Measurements from ENCODE around the gene NFS1. TPM values are rescaled to one million over a fixed set of nuclear protein-coding genes. Genes with fewer than 3 reads are reported as not detected.

The NFS1 gene
- total and polyA plus RNA-seq, 2 of the 8 experiments (the other 6 are each of a cell fraction or from before 2014, with no cell fraction given): 26.1 to 38.8 TPM

DNA sequence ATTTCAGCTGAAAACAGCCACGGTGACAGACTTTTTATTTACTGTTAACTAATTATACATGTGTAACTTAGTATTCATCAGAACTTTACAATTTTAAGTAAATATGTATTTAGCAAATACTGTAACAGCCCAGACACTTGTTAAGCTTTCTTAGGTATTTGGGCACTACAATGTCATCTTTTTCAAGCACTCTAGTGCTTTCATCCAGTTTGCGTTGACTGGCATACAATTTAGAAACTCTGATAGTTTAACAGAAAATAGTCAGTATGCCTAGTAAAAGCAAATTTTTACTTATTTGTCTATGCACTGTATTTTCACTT, 32.3 kb upstream of the NFS1 start (continued):
- TF ChIP-seq, protein P1, sequence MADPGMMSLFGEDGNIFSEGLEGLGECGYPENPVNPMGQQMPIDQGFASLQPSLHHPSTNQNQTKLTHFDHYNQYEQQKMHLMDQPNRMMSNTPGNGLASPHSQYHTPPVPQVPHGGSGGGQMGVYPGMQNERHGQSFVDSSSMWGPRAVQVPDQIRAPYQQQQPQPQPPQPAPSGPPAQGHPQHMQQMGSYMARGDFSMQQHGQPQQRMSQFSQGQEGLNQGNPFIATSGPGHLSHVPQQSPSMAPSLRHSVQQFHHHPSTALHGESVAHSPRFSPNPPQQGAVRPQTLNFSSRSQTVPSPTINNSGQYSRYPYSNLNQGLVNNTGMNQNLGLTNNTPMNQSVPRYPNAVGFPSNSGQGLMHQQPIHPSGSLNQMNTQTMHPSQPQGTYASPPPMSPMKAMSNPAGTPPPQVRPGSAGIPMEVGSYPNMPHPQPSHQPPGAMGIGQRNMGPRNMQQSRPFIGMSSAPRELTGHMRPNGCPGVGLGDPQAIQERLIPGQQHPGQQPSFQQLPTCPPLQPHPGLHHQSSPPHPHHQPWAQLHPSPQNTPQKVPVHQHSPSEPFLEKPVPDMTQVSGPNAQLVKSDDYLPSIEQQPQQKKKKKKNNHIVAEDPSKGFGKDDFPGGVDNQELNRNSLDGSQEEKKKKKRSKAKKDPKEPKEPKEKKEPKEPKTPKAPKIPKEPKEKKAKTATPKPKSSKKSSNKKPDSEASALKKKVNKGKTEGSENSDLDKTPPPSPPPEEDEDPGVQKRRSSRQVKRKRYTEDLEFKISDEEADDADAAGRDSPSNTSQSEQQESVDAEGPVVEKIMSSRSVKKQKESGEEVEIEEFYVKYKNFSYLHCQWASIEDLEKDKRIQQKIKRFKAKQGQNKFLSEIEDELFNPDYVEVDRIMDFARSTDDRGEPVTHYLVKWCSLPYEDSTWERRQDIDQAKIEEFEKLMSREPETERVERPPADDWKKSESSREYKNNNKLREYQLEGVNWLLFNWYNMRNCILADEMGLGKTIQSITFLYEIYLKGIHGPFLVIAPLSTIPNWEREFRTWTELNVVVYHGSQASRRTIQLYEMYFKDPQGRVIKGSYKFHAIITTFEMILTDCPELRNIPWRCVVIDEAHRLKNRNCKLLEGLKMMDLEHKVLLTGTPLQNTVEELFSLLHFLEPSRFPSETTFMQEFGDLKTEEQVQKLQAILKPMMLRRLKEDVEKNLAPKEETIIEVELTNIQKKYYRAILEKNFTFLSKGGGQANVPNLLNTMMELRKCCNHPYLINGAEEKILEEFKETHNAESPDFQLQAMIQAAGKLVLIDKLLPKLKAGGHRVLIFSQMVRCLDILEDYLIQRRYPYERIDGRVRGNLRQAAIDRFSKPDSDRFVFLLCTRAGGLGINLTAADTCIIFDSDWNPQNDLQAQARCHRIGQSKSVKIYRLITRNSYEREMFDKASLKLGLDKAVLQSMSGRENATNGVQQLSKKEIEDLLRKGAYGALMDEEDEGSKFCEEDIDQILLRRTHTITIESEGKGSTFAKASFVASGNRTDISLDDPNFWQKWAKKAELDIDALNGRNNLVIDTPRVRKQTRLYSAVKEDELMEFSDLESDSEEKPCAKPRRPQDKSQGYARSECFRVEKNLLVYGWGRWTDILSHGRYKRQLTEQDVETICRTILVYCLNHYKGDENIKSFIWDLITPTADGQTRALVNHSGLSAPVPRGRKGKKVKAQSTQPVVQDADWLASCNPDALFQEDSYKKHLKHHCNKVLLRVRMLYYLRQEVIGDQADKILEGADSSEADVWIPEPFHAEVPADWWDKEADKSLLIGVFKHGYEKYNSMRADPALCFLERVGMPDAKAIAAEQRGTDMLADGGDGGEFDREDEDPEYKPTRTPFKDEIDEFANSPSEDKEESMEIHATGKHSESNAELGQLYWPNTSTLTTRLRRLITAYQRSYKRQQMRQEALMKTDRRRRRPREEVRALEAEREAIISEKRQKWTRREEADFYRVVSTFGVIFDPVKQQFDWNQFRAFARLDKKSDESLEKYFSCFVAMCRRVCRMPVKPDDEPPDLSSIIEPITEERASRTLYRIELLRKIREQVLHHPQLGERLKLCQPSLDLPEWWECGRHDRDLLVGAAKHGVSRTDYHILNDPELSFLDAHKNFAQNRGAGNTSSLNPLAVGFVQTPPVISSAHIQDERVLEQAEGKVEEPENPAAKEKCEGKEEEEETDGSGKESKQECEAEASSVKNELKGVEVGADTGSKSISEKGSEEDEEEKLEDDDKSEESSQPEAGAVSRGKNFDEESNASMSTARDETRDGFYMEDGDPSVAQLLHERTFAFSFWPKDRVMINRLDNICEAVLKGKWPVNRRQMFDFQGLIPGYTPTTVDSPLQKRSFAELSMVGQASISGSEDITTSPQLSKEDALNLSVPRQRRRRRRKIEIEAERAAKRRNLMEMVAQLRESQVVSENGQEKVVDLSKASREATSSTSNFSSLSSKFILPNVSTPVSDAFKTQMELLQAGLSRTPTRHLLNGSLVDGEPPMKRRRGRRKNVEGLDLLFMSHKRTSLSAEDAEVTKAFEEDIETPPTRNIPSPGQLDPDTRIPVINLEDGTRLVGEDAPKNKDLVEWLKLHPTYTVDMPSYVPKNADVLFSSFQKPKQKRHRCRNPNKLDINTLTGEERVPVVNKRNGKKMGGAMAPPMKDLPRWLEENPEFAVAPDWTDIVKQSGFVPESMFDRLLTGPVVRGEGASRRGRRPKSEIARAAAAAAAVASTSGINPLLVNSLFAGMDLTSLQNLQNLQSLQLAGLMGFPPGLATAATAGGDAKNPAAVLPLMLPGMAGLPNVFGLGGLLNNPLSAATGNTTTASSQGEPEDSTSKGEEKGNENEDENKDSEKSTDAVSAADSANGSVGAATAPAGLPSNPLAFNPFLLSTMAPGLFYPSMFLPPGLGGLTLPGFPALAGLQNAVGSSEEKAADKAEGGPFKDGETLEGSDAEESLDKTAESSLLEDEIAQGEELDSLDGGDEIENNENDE (IDR thresholded peaks at IDR 0.05; ENCODE audit: insufficient replicate concordance, low read length): no peak
- TF ChIP-seq NRF1 (IDR thresholded peaks at IDR 0.05; ENCODE audit: low read depth, low read length) (no peak), KDM4A (IDR thresholded peaks at IDR 0.05; ENCODE audit: low read depth, low read length, severe bottlenecking) (no peak)
